ENCODE measurements around the gene ITPR2.

The ITPR2 gene

GRCh38 chr12:26692407-26692806, 140.6 kb downstream of the ITPR2 start:
- Histone ChIP-seq H3K36me3 (no peaks in the 10 kb centered on the region), H3K4me1 (peaks cover 3% of the 10 kb centered on the region; the same call in 1 of the 2 replicates), H3K4me3 (ENCODE audit: low read depth, low read length) (no peak overlapping the region), H3K9me3 (no peaks in the 10 kb centered on the region), H3K27me3 (no peaks in the 10 kb centered on the region)
- no peak for DNase-seq
- TF ChIP-seq CTCF (IDR thresholded peaks at IDR 0.05; ENCODE audit: low read depth, low read length), result no peak

GRCh38 chr12:26691234-26691970, 141.6 kb downstream of the ITPR2 start:
- DNase-seq, result peak; percentile 61
- no peaks in the 10 kb centered on the region for H3K27me3 ChIP-seq
- H3K9me3 ChIP-seq, result no peaks in the 10 kb centered on the region
- H3K4me3 ChIP-seq (ENCODE audit: low read depth, low read length), result no peak overlapping the region
- TF ChIP-seq CTCF (IDR thresholded peaks at IDR 0.05; ENCODE audit: low read depth, low read length), result no peak
- peaks cover 3% of the 10 kb centered on the region; the same call in 1 of the 2 replicates for H3K4me1 ChIP-seq
- H3K36me3 ChIP-seq, result no peaks in the 10 kb centered on the region

- Histone ChIP-seq H3K27me3 (no peaks in the 10 kb centered on the region), H3K4me1 (peaks cover 3% of the 10 kb centered on the region; the same call in 1 of the 2 replicates), H3K9me3 (no peaks in the 10 kb centered on the region), H3K36me3 (no peaks in the 10 kb centered on the region), H3K4me3 (ENCODE audit: low read depth, low read length) (no peak overlapping the region)
- TF ChIP-seq CTCF (IDR thresholded peaks at IDR 0.05; ENCODE audit: low read depth, low read length), result no peak
- DNase-seq, result no peak
These were observed 142.4 kb downstream of the ITPR2 start for GRCh38 chr12:26690601-26691000.

- Histone ChIP-seq H3K36me3 (no peaks in the 10 kb centered on the region), H3K9me3 (no peaks in the 10 kb centered on the region), H3K4me1 (peaks cover 3% of the 10 kb centered on the region; the same call in 1 of the 2 replicates), H3K4me3 (ENCODE audit: low read depth, low read length) (no peak overlapping the region), H3K27me3 (no peaks in the 10 kb centered on the region)
- DNase-seq, result no peak
- TF ChIP-seq CTCF (IDR thresholded peaks at IDR 0.05; ENCODE audit: low read depth, low read length), result no peak
These were observed 143.6 kb downstream of the ITPR2 start for GRCh38 chr12:26689281-26689841.

DNA sequence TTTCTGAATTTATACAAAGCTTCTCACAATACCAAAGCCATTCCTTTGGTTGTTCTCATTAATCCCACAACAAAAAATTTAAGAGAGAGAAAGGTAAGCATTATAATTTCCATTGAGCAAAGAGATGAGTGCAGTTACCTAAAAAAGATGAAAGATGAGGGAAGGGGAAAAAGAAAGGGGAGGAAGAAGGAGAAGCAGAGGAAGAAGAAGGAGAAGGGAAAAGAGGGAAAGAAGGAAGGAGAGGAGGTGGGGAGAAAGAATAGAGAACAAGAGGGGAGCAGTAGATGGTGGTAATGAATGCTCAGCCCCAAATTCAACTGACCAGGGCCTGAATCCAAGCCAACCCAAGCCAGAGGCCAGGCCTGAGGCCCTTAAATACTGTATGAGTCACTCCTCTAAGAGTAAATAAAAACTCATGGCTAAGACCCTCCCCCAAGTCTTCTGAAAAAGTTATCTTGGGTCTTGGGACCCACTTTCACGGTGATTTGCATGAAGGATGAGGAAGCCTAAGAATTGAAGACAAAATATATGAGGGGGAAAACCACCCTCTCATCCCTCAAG, 144.6 kb downstream of the ITPR2 start:
- Histone ChIP-seq H3K4me1 (peaks cover 3% of the 10 kb centered on the region; the same call in 1 of the 2 replicates), H3K36me3 (no peaks in the 10 kb centered on the region), H3K9me3 (no peaks in the 10 kb centered on the region), H3K4me3 (ENCODE audit: low read depth, low read length) (no peak overlapping the region), H3K27me3 (no peaks in the 10 kb centered on the region)
- DNase-seq, result no peak
- no peak for TF ChIP-seq CTCF (IDR thresholded peaks at IDR 0.05; ENCODE audit: low read depth, low read length)

DNA sequence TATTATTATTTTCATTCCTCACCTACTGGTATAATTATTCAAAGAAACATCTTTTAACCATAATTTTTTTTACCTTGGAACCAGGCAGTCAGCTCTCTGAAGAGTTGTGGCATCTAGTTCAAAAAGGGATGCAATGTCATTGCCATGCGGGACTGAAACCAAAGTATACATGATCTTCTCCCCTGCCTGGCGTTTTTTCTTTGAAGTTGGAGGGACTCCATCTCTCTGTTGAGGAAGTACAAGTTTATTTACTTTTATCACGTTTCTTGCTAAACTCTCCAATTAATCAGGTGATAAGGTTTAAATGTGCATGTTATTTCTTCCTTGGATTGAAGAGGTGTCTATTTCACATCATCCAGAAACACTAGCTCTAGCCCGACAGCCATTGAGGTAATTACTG, 146.6 kb downstream of the ITPR2 start:
- Histone ChIP-seq H3K4me3 (ENCODE audit: low read depth, low read length) (no peak overlapping the region), H3K36me3 (no peaks in the 10 kb centered on the region), H3K4me1 (peaks cover 3% of the 10 kb centered on the region; the same call in 1 of the 2 replicates), H3K9me3 (no peaks in the 10 kb centered on the region), H3K27me3 (no peaks in the 10 kb centered on the region)
- no peak for TF ChIP-seq CTCF (IDR thresholded peaks at IDR 0.05; ENCODE audit: low read depth, low read length)
- DNase-seq, result no peak
